GM12874 (cell line): Measurements from ENCODE around the gene RGS12.

Experiments used
- CTCF ChIP-seq: IDR thresholded peaks from 2 replicates; pipeline ENCODE4 v1.5.1; 2011; ENCODE audit warnings: low read depth, mild to moderate bottlenecking, control low read depth, low read length, moderate library complexity; ENCODE audit not compliant: insufficient read depth

The RGS12 gene

GRCh38 chr4:3337811-3338210 lies 45.0 kb downstream of the RGS12 start:
- TF ChIP-seq CTCF, result no peak

GRCh38 chr4:3338321-3338838 lies 45.6 kb downstream of the RGS12 start:
- no peak for TF ChIP-seq CTCF

GRCh38 chr4:3338976-3339531 lies 46.2 kb downstream of the RGS12 start:
- no peak for TF ChIP-seq CTCF

GRCh38 chr4:3339577-3339976 lies 46.8 kb downstream of the RGS12 start:
- TF ChIP-seq CTCF, result no peak

GRCh38 chr4:3340038-3340699 lies 47.3 kb downstream of the RGS12 start:
- no peak for TF ChIP-seq CTCF

GRCh38 chr4:3340700-3341083 lies 47.9 kb downstream of the RGS12 start:
- TF ChIP-seq CTCF, result no peak

GRCh38 chr4:3341760-3342159 lies 48.9 kb downstream of the RGS12 start:
- no peak for TF ChIP-seq CTCF
